DOHH2 (cell line): ENCODE data around the gene CNTNAP3.
"Not testable (repeated sequence)": the region's sequence is repeated elsewhere in the genome, so short reads cannot be mapped to it uniquely, and the experiment has no call there.

Experiments
- EZH2phosphoT487 ChIP-seq: fragments of 200-600 bp; sonication (generic); IDR thresholded peaks from 2 replicates; pipeline ENCODE4 v1.6.1; 2017; ENCODE audit warnings: borderline replicate concordance, mild to moderate bottlenecking, antibody characterized with exemption, low read length, moderate library complexity, mixed read lengths
- TF ChIP-seq, protein P1 (sequence below): fragments of 200-600 bp; sonication (generic); IDR thresholded peaks from one replicate; pipeline ENCODE4 v1.5.1; 2014; ENCODE audit warnings: antibody characterized with exemption, mild to moderate bottlenecking, low read depth, low read length; ENCODE audit not compliant: poor library complexity, severe bottlenecking

DNA sequence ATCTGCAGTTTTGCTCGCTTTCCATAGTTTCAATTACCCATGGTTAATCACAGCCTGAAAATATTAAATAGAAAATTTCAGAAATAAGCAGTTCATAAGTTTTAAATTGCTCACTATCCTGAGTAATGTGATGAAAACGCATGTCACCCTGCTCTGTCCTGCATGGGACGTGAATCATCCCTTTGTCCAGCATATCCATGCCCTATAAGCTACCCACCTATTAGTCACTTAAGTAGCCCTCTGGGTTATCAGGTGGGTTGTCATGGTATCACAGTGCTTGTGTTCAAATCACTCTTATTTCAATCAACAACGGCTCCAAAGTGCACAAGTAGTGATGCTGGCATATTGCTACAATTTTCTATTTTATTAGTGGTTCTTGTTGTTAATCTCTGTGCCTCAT, 82.1 kb downstream of the CNTNAP3 start:
- TF ChIP-seq, protein P1, sequence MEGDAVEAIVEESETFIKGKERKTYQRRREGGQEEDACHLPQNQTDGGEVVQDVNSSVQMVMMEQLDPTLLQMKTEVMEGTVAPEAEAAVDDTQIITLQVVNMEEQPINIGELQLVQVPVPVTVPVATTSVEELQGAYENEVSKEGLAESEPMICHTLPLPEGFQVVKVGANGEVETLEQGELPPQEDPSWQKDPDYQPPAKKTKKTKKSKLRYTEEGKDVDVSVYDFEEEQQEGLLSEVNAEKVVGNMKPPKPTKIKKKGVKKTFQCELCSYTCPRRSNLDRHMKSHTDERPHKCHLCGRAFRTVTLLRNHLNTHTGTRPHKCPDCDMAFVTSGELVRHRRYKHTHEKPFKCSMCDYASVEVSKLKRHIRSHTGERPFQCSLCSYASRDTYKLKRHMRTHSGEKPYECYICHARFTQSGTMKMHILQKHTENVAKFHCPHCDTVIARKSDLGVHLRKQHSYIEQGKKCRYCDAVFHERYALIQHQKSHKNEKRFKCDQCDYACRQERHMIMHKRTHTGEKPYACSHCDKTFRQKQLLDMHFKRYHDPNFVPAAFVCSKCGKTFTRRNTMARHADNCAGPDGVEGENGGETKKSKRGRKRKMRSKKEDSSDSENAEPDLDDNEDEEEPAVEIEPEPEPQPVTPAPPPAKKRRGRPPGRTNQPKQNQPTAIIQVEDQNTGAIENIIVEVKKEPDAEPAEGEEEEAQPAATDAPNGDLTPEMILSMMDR, result not testable (repeated sequence)
- not testable (repeated sequence) for TF ChIP-seq EZH2phosphoT487
